Measurements from ENCODE around the gene GMPR.
A peak's percentile ranks its signal among the peaks of the same experiment; 100 is the strongest.

Gene GMPR

DNA sequence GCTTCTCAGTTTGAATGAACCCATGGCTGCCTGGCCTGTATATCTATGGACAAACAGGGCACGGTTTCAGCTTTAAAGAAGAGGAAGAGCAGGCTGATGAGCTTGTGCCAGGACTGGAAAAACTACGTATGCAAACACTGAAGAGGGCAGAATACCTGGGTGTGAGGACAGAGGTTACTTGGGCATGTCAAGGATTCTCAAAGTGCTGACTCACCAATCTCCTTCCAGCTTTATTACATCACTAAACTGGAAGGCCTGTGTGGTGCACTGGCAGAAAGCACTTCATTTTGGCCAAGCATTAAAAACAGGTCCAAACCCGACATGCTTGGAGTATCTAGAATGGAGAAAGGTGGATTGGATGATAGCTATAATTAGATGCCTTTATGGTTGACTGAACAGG lies 95.2 kb downstream of the GMPR start:
- ATAC-seq = peak; percentile 7; the same call in 1 of the 3 replicates

DNA sequence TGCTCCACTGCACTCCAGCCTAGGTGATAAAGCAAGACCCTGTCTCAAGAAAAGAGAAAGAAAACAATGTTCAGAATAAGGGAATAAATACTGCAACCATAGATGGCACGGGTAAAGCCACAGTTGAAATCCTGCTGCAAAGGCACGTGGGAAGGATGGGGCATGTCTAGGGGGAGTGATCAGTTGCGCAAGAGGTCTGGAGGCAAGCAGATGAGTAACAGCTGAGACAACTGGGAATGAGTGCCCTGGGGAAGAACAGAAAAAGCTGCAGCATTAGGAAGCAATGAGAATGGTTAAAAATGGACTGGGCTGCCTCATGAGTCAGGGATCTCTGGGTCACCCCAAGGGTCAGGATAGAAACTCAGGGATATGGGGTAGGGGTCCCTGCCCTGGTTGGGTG lies 96.3 kb downstream of the GMPR start:
- TF ChIP-seq TCF4 (CRISPR knock-in tag; IDR thresholded peaks at IDR 0.05; ENCODE audit: borderline replicate concordance) (no peak), OSR1 (CRISPR knock-in tag; IDR thresholded peaks at IDR 0.05) (no peak)
- ATAC-seq = peak; percentile 11

More for the DNA sequence above, 95.2 kb downstream of the GMPR start:
- TF ChIP-seq ZNF565 (CRISPR knock-in tag; conservative IDR thresholded peaks at IDR 0.05; ENCODE audit: low read depth) (no peak), ZFP3 (CRISPR knock-in tag; IDR thresholded peaks at IDR 0.05) (no peak)
- TF ChIP-seq, protein P1, sequence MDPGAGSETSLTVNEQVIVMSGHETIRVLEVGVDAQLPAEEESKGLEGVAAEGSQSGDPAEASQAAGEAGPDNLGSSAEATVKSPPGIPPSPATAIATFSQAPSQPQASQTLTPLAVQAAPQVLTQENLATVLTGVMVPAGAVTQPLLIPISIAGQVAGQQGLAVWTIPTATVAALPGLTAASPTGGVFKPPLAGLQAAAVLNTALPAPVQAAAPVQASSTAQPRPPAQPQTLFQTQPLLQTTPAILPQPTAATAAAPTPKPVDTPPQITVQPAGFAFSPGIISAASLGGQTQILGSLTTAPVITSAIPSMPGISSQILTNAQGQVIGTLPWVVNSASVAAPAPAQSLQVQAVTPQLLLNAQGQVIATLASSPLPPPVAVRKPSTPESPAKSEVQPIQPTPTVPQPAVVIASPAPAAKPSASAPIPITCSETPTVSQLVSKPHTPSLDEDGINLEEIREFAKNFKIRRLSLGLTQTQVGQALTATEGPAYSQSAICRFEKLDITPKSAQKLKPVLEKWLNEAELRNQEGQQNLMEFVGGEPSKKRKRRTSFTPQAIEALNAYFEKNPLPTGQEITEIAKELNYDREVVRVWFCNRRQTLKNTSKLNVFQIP (CRISPR knock-in tag; IDR thresholded peaks at IDR 0.05; ENCODE audit: borderline replicate concordance, low read depth) = no peak

DNA sequence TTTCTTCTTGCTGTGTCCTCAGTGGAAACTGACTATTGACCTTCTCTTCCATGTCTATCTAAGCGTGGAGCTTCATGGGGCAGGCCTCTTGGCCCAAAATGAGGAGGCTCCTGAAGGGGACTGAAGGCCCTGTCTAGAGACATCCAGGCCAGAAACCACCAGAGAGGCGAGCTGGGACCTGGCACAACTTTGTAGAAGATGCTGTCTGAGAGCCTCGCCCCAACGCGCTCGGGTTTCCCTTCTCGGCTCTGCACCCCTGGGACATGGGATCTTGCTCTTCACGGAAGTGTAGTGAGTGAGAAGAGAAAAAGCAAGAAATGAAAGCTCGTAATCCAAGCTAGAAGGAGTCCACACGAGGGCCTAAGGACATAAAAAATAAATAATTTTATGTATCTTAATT lies 96.8 kb downstream of the GMPR start:
- TF ChIP-seq ZNF8 (CRISPR knock-in tag; IDR thresholded peaks at IDR 0.05) (no peak), ZNF565 (CRISPR knock-in tag; conservative IDR thresholded peaks at IDR 0.05; ENCODE audit: low read depth) (no peak), PPARA (CRISPR knock-in tag; IDR thresholded peaks at IDR 0.05; ENCODE audit: borderline replicate concordance) (no peak), BACH2 (CRISPR knock-in tag; IDR thresholded peaks at IDR 0.05; ENCODE audit: borderline replicate concordance) (no peak), RARB (CRISPR knock-in tag; IDR thresholded peaks at IDR 0.05) (no peak)
- TF ChIP-seq, protein P2, sequence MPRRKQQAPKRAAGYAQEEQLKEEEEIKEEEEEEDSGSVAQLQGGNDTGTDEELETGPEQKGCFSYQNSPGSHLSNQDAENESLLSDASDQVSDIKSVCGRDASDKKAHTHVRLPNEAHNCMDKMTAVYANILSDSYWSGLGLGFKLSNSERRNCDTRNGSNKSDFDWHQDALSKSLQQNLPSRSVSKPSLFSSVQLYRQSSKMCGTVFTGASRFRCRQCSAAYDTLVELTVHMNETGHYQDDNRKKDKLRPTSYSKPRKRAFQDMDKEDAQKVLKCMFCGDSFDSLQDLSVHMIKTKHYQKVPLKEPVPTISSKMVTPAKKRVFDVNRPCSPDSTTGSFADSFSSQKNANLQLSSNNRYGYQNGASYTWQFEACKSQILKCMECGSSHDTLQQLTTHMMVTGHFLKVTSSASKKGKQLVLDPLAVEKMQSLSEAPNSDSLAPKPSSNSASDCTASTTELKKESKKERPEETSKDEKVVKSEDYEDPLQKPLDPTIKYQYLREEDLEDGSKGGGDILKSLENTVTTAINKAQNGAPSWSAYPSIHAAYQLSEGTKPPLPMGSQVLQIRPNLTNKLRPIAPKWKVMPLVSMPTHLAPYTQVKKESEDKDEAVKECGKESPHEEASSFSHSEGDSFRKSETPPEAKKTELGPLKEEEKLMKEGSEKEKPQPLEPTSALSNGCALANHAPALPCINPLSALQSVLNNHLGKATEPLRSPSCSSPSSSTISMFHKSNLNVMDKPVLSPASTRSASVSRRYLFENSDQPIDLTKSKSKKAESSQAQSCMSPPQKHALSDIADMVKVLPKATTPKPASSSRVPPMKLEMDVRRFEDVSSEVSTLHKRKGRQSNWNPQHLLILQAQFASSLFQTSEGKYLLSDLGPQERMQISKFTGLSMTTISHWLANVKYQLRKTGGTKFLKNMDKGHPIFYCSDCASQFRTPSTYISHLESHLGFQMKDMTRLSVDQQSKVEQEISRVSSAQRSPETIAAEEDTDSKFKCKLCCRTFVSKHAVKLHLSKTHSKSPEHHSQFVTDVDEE (CRISPR knock-in tag; IDR thresholded peaks at IDR 0.05) = no peak
- no peak for ATAC-seq

DNA sequence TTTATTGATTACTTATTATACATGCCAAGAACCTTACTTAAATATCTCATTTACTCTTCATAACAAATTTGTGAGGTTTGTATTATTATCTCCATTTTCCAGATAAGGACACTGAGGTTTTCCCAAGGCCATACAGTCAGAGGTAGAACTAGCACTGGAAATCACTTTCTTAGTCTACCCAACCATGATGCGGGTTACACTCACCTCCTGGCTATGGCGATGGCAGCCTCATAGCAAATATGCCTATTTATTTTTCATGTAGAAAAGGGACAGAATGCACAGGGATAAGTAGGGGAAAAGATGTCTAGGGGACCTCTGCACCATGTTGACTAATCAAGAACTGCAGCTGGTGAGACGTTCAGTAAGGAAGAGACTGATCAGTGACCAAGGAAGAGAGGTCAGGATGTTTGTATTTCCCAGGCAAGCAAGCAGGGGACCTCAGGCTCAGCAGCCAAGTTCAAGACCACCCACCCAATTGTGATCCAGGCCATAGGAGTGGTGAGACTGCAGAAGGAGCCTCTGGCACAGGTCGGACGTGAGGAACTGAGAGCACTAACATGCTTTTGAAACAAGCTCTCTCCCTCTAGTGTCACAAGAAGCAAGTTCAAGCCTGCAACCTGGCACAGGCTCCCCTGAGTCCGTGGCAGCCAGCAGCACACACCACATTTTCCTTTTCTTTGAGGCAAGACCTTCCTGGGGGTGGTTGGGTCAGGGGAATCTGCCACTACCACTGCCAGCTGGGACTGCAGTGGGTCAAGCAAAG lies 97.8 kb downstream of the GMPR start:
- TF ChIP-seq, protein P1 (CRISPR knock-in tag; IDR thresholded peaks at IDR 0.05; ENCODE audit: borderline replicate concordance, low read depth) = no peak
- TF ChIP-seq, protein P2 (CRISPR knock-in tag; IDR thresholded peaks at IDR 0.05) = no peak
- no peak for TF ChIP-seq CSDC2 (CRISPR knock-in tag; IDR thresholded peaks at IDR 0.05)
- no peak for TF ChIP-seq ZC3H10 (CRISPR knock-in tag; IDR thresholded peaks at IDR 0.05)
- TF ChIP-seq, protein P3, sequence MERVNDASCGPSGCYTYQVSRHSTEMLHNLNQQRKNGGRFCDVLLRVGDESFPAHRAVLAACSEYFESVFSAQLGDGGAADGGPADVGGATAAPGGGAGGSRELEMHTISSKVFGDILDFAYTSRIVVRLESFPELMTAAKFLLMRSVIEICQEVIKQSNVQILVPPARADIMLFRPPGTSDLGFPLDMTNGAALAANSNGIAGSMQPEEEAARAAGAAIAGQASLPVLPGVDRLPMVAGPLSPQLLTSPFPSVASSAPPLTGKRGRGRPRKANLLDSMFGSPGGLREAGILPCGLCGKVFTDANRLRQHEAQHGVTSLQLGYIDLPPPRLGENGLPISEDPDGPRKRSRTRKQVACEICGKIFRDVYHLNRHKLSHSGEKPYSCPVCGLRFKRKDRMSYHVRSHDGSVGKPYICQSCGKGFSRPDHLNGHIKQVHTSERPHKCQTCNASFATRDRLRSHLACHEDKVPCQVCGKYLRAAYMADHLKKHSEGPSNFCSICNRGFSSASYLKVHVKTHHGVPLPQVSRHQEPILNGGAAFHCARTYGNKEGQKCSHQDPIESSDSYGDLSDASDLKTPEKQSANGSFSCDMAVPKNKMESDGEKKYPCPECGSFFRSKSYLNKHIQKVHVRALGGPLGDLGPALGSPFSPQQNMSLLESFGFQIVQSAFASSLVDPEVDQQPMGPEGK (CRISPR knock-in tag; IDR thresholded peaks at IDR 0.05; ENCODE audit: borderline replicate concordance) = no peak
- no peak for TF ChIP-seq ZNF565 (CRISPR knock-in tag; conservative IDR thresholded peaks at IDR 0.05; ENCODE audit: low read depth)
- no peak for TF ChIP-seq ESRRG (CRISPR knock-in tag; IDR thresholded peaks at IDR 0.05)
- TF ChIP-seq, protein P4, sequence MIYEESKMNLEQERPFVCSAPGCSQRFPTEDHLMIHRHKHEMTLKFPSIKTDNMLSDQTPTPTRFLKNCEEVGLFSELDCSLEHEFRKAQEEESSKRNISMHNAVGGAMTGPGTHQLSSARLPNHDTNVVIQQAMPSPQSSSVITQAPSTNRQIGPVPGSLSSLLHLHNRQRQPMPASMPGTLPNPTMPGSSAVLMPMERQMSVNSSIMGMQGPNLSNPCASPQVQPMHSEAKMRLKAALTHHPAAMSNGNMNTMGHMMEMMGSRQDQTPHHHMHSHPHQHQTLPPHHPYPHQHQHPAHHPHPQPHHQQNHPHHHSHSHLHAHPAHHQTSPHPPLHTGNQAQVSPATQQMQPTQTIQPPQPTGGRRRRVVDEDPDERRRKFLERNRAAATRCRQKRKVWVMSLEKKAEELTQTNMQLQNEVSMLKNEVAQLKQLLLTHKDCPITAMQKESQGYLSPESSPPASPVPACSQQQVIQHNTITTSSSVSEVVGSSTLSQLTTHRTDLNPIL (CRISPR knock-in tag; IDR thresholded peaks at IDR 0.05; ENCODE audit: low read depth) = no peak
- TF ChIP-seq TCF4 (CRISPR knock-in tag; IDR thresholded peaks at IDR 0.05; ENCODE audit: borderline replicate concordance) = no peak
- no peak for TF ChIP-seq ZFP30 (CRISPR knock-in tag; IDR thresholded peaks at IDR 0.05)
- no peak for TF ChIP-seq TOX (CRISPR knock-in tag; IDR thresholded peaks at IDR 0.05; ENCODE audit: borderline replicate concordance)
- TF ChIP-seq ISL1 (CRISPR knock-in tag; IDR thresholded peaks at IDR 0.05) = no peak
- no peak for TF ChIP-seq SNAI2 (CRISPR knock-in tag; IDR thresholded peaks at IDR 0.05)
- no peak for TF ChIP-seq ZNF70 (CRISPR knock-in tag; IDR thresholded peaks at IDR 0.05)
- TF ChIP-seq, protein P5, sequence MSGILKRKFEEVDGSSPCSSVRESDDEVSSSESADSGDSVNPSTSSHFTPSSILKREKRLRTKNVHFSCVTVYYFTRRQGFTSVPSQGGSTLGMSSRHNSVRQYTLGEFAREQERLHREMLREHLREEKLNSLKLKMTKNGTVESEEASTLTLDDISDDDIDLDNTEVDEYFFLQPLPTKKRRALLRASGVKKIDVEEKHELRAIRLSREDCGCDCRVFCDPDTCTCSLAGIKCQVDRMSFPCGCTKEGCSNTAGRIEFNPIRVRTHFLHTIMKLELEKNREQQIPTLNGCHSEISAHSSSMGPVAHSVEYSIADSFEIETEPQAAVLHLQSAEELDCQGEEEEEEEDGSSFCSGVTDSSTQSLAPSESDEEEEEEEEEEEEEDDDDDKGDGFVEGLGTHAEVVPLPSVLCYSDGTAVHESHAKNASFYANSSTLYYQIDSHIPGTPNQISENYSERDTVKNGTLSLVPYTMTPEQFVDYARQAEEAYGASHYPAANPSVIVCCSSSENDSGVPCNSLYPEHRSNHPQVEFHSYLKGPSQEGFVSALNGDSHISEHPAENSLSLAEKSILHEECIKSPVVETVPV (CRISPR knock-in tag; IDR thresholded peaks at IDR 0.05) = no peak
- no peak for TF ChIP-seq ZFP3 (CRISPR knock-in tag; IDR thresholded peaks at IDR 0.05)
- no peak for TF ChIP-seq BACH2 (CRISPR knock-in tag; IDR thresholded peaks at IDR 0.05; ENCODE audit: borderline replicate concordance)
- TF ChIP-seq PPARA (CRISPR knock-in tag; IDR thresholded peaks at IDR 0.05; ENCODE audit: borderline replicate concordance) = no peak
- no peak for TF ChIP-seq RARB (CRISPR knock-in tag; IDR thresholded peaks at IDR 0.05)
- ATAC-seq = no peak
